H9 (cell line): ENCODE data around the gene LYZL6. TPM values are rescaled to one million over a fixed set of nuclear protein-coding genes. Genes with fewer than 3 reads are reported as not detected.

ENCODE experiments used
- DNase-seq: peaks from one replicate; pipeline ENCODE4 v3.0.0-alpha.2; 2017
- H2AFZ ChIP-seq: one replicate; pipeline ENCODE4 v1.6.1; 2013; ENCODE audit warnings: mild to moderate bottlenecking, low read length, control low read depth, moderate library complexity
- H2AK5ac ChIP-seq: 2 replicates; pipeline ENCODE4 v1.6.1; 2013; ENCODE audit warnings: low read length, control low read depth, mixed read lengths; ENCODE audit not compliant: insufficient read length
- H2BK120ac ChIP-seq: one replicate; pipeline ENCODE4 v1.6.1; 2013; ENCODE audit warnings: low read depth, mild to moderate bottlenecking, low read length, control low read depth, inconsistent platforms; ENCODE audit not compliant: poor library complexity, severe bottlenecking
- H2BK12ac ChIP-seq: 2 replicates; pipeline ENCODE4 v1.6.1; 2013; ENCODE audit warnings: low read length, control low read depth, mixed read lengths, low read depth; ENCODE audit not compliant: insufficient read length
- H2BK15ac ChIP-seq: 2 replicates; pipeline ENCODE4 v1.6.1; 2013; ENCODE audit warnings: low read depth, low read length, control low read depth
- H2BK20ac ChIP-seq: one replicate; pipeline ENCODE4 v1.6.1; 2013; ENCODE audit warnings: low read depth, mild to moderate bottlenecking, low read length, control low read depth, inconsistent platforms; ENCODE audit not compliant: poor library complexity, severe bottlenecking
- H2BK5ac ChIP-seq: 2 replicates; pipeline ENCODE4 v1.6.1; 2013; ENCODE audit warnings: low read length, control low read depth, mixed read lengths; ENCODE audit not compliant: insufficient read length
- H3K14ac ChIP-seq: 2 replicates; pipeline ENCODE4 v1.6.1; 2013; ENCODE audit warnings: low read length, control low read depth; ENCODE audit not compliant: insufficient read depth
- H3K18ac ChIP-seq: 2 replicates; pipeline ENCODE4 v1.6.1; 2013; ENCODE audit warnings: low read depth, mild to moderate bottlenecking, mixed read lengths, low read length, control low read depth; ENCODE audit not compliant: insufficient read length
- H3K23ac ChIP-seq: 2 replicates; pipeline ENCODE4 v1.6.1; 2013; ENCODE audit warnings: low read length, control low read depth, mixed read lengths, low read depth; ENCODE audit not compliant: insufficient read length
- H3K23me2 ChIP-seq: 2 replicates; pipeline ENCODE4 v1.6.1; 2013; ENCODE audit warnings: low read depth, mild to moderate bottlenecking, mixed read lengths, low read length, control low read depth; ENCODE audit not compliant: insufficient read length, poor library complexity, severe bottlenecking
- H3K27ac ChIP-seq: 2 replicates; pipeline ENCODE4 v1.5.1; 2013; ENCODE audit warnings: low read length, control low read depth, mixed read lengths, low read depth; ENCODE audit not compliant: insufficient read length
- H3K27me3 ChIP-seq: 2 replicates; pipeline ENCODE4 v1.6.1; 2013; ENCODE audit warnings: low read length, control low read depth, inconsistent platforms; ENCODE audit not compliant: insufficient read depth
- H3K4ac ChIP-seq: 2 replicates; pipeline ENCODE4 v1.6.1; 2013; ENCODE audit warnings: low read depth, mild to moderate bottlenecking, control low read depth, inconsistent platforms, low read length, moderate library complexity
- H3K4me1 ChIP-seq: 2 replicates; pipeline ENCODE4 v1.6.1; 2013; ENCODE audit warnings: low read length, control low read depth, inconsistent platforms; ENCODE audit not compliant: insufficient read depth
- H3K4me2 ChIP-seq: 2 replicates; pipeline ENCODE4 v1.6.1; 2013; ENCODE audit warnings: low read length, control low read depth, mixed read lengths; ENCODE audit not compliant: insufficient read length, insufficient read depth
- H3K56ac ChIP-seq: 2 replicates; pipeline ENCODE4 v1.6.1; 2013; ENCODE audit warnings: low read depth, mild to moderate bottlenecking, mixed read lengths, low read length, control low read depth; ENCODE audit not compliant: insufficient read length
- H3K79me1 ChIP-seq: 2 replicates; pipeline ENCODE4 v1.6.1; 2013; ENCODE audit warnings: low read depth, mild to moderate bottlenecking, moderate library complexity, low read length, control low read depth, inconsistent platforms; ENCODE audit not compliant: insufficient read depth, poor library complexity, severe bottlenecking
- H3K79me2 ChIP-seq: 2 replicates; pipeline ENCODE4 v1.6.1; 2013; ENCODE audit warnings: low read length, control low read depth, inconsistent platforms; ENCODE audit not compliant: insufficient read depth
- H3K9ac ChIP-seq: 2 replicates; pipeline ENCODE4 v1.6.1; 2013; ENCODE audit warnings: low read length, control low read depth, mixed read lengths; ENCODE audit not compliant: insufficient read length; ENCODE audit errors: extremely low read depth
- H3K9me3 ChIP-seq: one replicate; pipeline ENCODE4 v1.6.1; 2013; ENCODE audit warnings: low read depth, low read length, inconsistent platforms; ENCODE audit not compliant: control insufficient read depth
- H3T11ph ChIP-seq: one replicate; pipeline ENCODE4 v1.6.1; 2013; ENCODE audit warnings: mild to moderate bottlenecking, low read length, control low read depth, inconsistent platforms
- H4K20me1 ChIP-seq: one replicate; pipeline ENCODE4 v1.6.1; 2013; ENCODE audit not compliant: control insufficient read depth, insufficient read length, insufficient read depth
- H4K5ac ChIP-seq: 2 replicates; pipeline ENCODE4 v1.6.1; 2013; ENCODE audit warnings: low read depth, mild to moderate bottlenecking, mixed read lengths, low read length, control low read depth; ENCODE audit not compliant: insufficient read length
- H4K8ac ChIP-seq: replicated peaks from 2 replicates; pipeline ENCODE4 v1.6.1; 2013; ENCODE audit warnings: low read length, control low read depth, mixed read lengths, low read depth; ENCODE audit not compliant: insufficient read length
- H4K91ac ChIP-seq: 2 replicates; pipeline ENCODE4 v1.6.1; 2013; ENCODE audit warnings: low read depth, mild to moderate bottlenecking, moderate library complexity, mixed read lengths, low read length, control low read depth; ENCODE audit not compliant: insufficient read length
- H3K27ac Mint-ChIP-seq, 3 experiments: 2 replicates in 2 of 3; 3 replicates in 1 of 3; pipeline ENCODE4 v1.8.0; 2020 to 2021; ENCODE audit warnings: mixed read lengths in 3 of 3, mild to moderate bottlenecking in 1 of 3, moderate library complexity in 1 of 3
- H3K27me3 Mint-ChIP-seq: 2 replicates; pipeline ENCODE4 v1.8.0; 2021; ENCODE audit warnings: low read depth, mild to moderate bottlenecking, moderate library complexity, mixed read lengths
- H3K36me3 Mint-ChIP-seq, 3 experiments: 2 replicates in 2 of 3; 3 replicates in 1 of 3; pipeline ENCODE4 v1.8.0; 2020 to 2021; ENCODE audit warnings: low read depth in 3 of 3, mixed read lengths in 3 of 3; ENCODE audit not compliant: insufficient read depth in 1 of 3
- H3K4me1 Mint-ChIP-seq, 2 experiments: 2 replicates each; pipeline ENCODE4 v1.8.0; 2020; ENCODE audit warnings: mixed read lengths in 2 of 2
- H3K4me3 Mint-ChIP-seq, 2 experiments: 2 replicates in 1 of 2; 3 replicates in 1 of 2; pipeline ENCODE4 v1.8.0; 2020 to 2021; ENCODE audit warnings: mild to moderate bottlenecking in 2 of 2, mixed read lengths in 2 of 2, moderate library complexity in 1 of 2
- H3K9me3 Mint-ChIP-seq, 2 experiments: 2 replicates in 1 of 2; 3 replicates in 1 of 2; pipeline ENCODE4 v1.8.0; 2020; ENCODE audit warnings: mild to moderate bottlenecking in 2 of 2, mixed read lengths in 2 of 2, moderate library complexity in 1 of 2
- CTCF ChIP-seq: fragments of 200-600 bp; sonication (generic); conservative IDR thresholded peaks from 3 replicates; pipeline ENCODE4 v1.8.0; 2021; ENCODE audit warnings: antibody characterized with exemption, mild to moderate bottlenecking
- WGBS: extraction: QIAGEN DNeasy Blood & Tissue Kit; methylation state at CpG from one replicate; pipeline ENCODE4 v1.1.7; 2013; ENCODE audit warnings: missing lambda C conversion rate, low lambda C conversion rate, mixed read lengths; ENCODE audit not compliant: insufficient read length; ENCODE audit errors: extremely low coverage; 5-methylcytosine and 5-hydroxymethylcytosine counted together
- total RNA-seq: library from RNA; stranded (reverse); gene quantifications from 2 replicates; pipeline ENCODE4 v1.2.1, GENCODE V29; 2021

The LYZL6 gene
- total RNA-seq, 1 experiment from 2014 or later = not detected

- H4K91ac ChIP-seq = no peak overlapping the region
- H2AFZ ChIP-seq = no peak overlapping the region
- H3K18ac ChIP-seq = no peak overlapping the region
- no peak overlapping the region for H3K27ac ChIP-seq
- no peak overlapping the region for H2BK15ac ChIP-seq
- H3K27me3 Mint-ChIP-seq = no peaks in the 10 kb centered on the region; the same call in 1 of the 2 replicates
- no peak overlapping the region for H2BK12ac ChIP-seq
- no peak for DNase-seq
- no peak overlapping the region for H2AK5ac ChIP-seq
- no peaks in the 10 kb centered on the region for H3K79me1 ChIP-seq
- peaks cover 2 to 8% of the 10 kb centered on the region in 2 experiments for H3K4me1 Mint-ChIP-seq
- TF ChIP-seq CTCF = no peak
- H4K20me1 ChIP-seq = no peaks in the 10 kb centered on the region
- H3K23ac ChIP-seq = no peak overlapping the region
- no CpG with 5 or more reads among the region's 14 CpGs for whole genome bisulfite sequencing
- no peaks in the 10 kb centered on the region for H3K9me3 Mint-ChIP-seq
- no peak overlapping the region for H2BK5ac ChIP-seq
- H3K4me3 Mint-ChIP-seq = no peak overlapping the region
- H3K79me2 ChIP-seq = no peaks in the 10 kb centered on the region
- H3K23me2 ChIP-seq = no peaks in the 10 kb centered on the region
- H3K14ac ChIP-seq = no peak overlapping the region
- H4K5ac ChIP-seq = no peak overlapping the region
- no peaks in the 10 kb centered on the region; the same call in 1 of the 2 replicates for H3K4me1 ChIP-seq
- no peak overlapping the region for H3K4ac ChIP-seq
- H2BK20ac ChIP-seq = no peak overlapping the region
- no peak overlapping the region for H3K27ac Mint-ChIP-seq
- H3K9ac ChIP-seq = no peak overlapping the region
- H3T11ph ChIP-seq = no peak overlapping the region
- H3K36me3 Mint-ChIP-seq = no peaks in the 10 kb centered on the region
- no peak overlapping the region for H3K56ac ChIP-seq
- no peak overlapping the region for H2BK120ac ChIP-seq
- no peaks in the 10 kb centered on the region for H3K27me3 ChIP-seq
- H4K8ac ChIP-seq = no peak overlapping the region
- no peak overlapping the region for H3K4me2 ChIP-seq
- no peaks in the 10 kb centered on the region for H3K9me3 ChIP-seq
Observed at GRCh38 chr17:35895636-35896587, 47.6 kb downstream of the LYZL6 start.
